ENCODE results near the gene SNPH.

Gene SNPH

DNA sequence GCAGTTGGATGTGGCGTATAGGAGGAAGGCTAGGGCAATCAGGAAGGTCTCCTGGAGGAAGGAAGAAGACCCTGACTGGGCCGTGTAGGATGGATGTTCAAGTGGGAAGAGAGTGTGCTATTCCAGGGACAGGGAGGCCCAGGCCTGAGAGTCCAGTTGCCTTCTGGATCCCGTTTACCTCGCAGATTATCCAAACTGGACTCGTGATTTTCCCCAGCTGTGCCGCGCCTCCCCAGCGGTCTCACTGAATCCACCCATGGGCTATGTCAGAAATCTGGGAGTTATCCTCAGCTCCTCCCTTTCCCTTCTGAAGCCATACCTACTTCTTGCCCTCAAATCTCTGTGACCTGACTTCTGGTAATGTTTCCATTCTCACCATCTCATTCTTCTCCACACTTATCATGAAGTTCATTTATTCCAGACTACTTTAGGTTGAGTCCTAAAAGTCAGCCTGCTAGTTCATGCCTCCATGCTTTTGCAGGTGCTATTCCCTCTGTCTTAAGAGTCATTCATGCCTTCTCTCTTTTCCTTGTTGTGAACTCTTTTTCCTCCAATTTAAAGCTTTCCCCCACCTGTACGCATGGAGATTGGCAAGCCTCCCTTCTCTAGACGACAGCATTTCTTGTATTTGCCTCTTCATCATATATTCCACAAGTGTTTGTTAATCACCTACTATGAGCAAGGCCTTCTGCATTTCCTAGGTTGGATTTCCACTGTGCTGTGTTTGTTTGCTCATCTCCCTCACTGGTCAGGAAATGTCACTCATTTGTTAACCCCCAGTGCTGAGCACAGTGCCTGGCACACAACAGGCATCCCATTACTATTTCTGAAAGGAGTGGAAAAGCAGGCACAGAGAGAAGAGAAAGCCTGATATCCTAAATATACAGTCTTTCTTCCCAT, 60.2 kb downstream of the SNPH start:
- Histone ChIP-seq H2BK5ac (ENCODE audit: low read length) (peak overlapping the region; percentile 59), H3K9me3 (replicated peaks in 1 of 2; ENCODE audit: control insufficient read depth in 2 of 2, insufficient read depth in 1 of 2, low read depth in 1 of 2, low read length in 2 of 2) (no peaks in the 10 kb centered on the region), H3K14ac (ENCODE audit: low read length) (no peak overlapping the region), H3K27me3 (ENCODE audit: control insufficient read depth in 3 of 3, insufficient read depth in 3 of 3, low read depth in 1 of 3, low read length in 3 of 3) (no peaks in the 10 kb centered on the region), H3K79me1 (ENCODE audit: low read depth, low read length) (peaks cover 10% of the 10 kb centered on the region), H3K4me2 (ENCODE audit: insufficient read depth, low read length, poor library complexity, severe bottlenecking) (peak overlapping the region; percentile 90), H3K9ac (ENCODE audit: low read depth, low read length, poor library complexity) (no peak overlapping the region), H4K8ac (ENCODE audit: low read depth, low read length) (no peak overlapping the region), H2AK5ac (ENCODE audit: low read depth, low read length) (no peak overlapping the region), H3K4me3 (ENCODE audit: low read length in 2 of 2) (peak overlapping the region; percentile 69 to 97), H3K36me3 (replicated peaks in 1 of 2; ENCODE audit: control insufficient read depth in 2 of 2, insufficient read depth in 2 of 2, low read length in 2 of 2) (peaks cover 6 to 22% of the 10 kb centered on the region in 2 donors), H2BK15ac (ENCODE audit: low read length) (no peak overlapping the region), H3K4me1 (ENCODE audit: control insufficient read depth in 2 of 2, insufficient read depth in 1 of 2, low read depth in 1 of 2, low read length in 2 of 2) (peaks cover 13 to 20% of the 10 kb centered on the region in 2 donors), H3K23ac (ENCODE audit: low read depth, low read length, poor library complexity) (no peak overlapping the region), H4K91ac (ENCODE audit: low read depth, low read length, poor library complexity) (no peak overlapping the region), H3K27ac (replicated peaks; ENCODE audit: low read length) (no peak overlapping the region), H2AFZ (ENCODE audit: low read length) (peak overlapping the region; percentile 91), H3K18ac (ENCODE audit: low read length) (no peak overlapping the region), H2BK12ac (ENCODE audit: low read length) (no peak overlapping the region), H2BK120ac (ENCODE audit: low read depth, low read length) (no peak overlapping the region), H3K4ac (ENCODE audit: low read length) (no peak overlapping the region)
- no CpG with 5 or more reads among the region's 10 CpGs for WGBS, 2 donors (ENCODE audit: extremely low coverage in 2 of 2, insufficient read length in 2 of 2, insufficient replicate concordance in 1 of 2)
- no peak for DNase-seq (ENCODE audit: low spot score)

GRCh38 chr20:1327241-1327653, 61.2 kb downstream of the SNPH start:
- Histone ChIP-seq H2BK12ac (ENCODE audit: low read length) (no peak overlapping the region), H3K4me3 (ENCODE audit: low read length in 2 of 2) (no peak overlapping the region), H2AK5ac (ENCODE audit: low read depth, low read length) (no peak overlapping the region), H3K4me2 (ENCODE audit: insufficient read depth, low read length, poor library complexity, severe bottlenecking) (no peak overlapping the region), H3K23ac (ENCODE audit: low read depth, low read length, poor library complexity) (no peak overlapping the region), H3K79me1 (ENCODE audit: low read depth, low read length) (peaks cover 13% of the 10 kb centered on the region), H2BK5ac (ENCODE audit: low read length) (no peak overlapping the region), H2BK120ac (ENCODE audit: low read depth, low read length) (no peak overlapping the region), H3K27ac (replicated peaks; ENCODE audit: low read length) (no peak overlapping the region), H3K4me1 (ENCODE audit: control insufficient read depth in 2 of 2, insufficient read depth in 1 of 2, low read depth in 1 of 2, low read length in 2 of 2) (peaks cover 13 to 20% of the 10 kb centered on the region in 2 donors), H3K18ac (ENCODE audit: low read length) (no peak overlapping the region), H4K8ac (ENCODE audit: low read depth, low read length) (no peak overlapping the region), H3K27me3 (ENCODE audit: control insufficient read depth in 3 of 3, insufficient read depth in 3 of 3, low read depth in 1 of 3, low read length in 3 of 3) (no peaks in the 10 kb centered on the region), H2BK15ac (ENCODE audit: low read length) (no peak overlapping the region), H3K4ac (ENCODE audit: low read length) (no peak overlapping the region), H3K9ac (ENCODE audit: low read depth, low read length, poor library complexity) (no peak overlapping the region), H3K9me3 (replicated peaks in 1 of 2; ENCODE audit: control insufficient read depth in 2 of 2, insufficient read depth in 1 of 2, low read depth in 1 of 2, low read length in 2 of 2) (no peaks in the 10 kb centered on the region), H4K91ac (ENCODE audit: low read depth, low read length, poor library complexity) (no peak overlapping the region), H2AFZ (ENCODE audit: low read length) (no peak overlapping the region), H3K36me3 (replicated peaks in 1 of 2; ENCODE audit: control insufficient read depth in 2 of 2, insufficient read depth in 2 of 2, low read length in 2 of 2) (peaks cover 6 to 32% of the 10 kb centered on the region in 2 donors), H3K14ac (ENCODE audit: low read length) (no peak overlapping the region)
- no peak for DNase-seq (ENCODE audit: low spot score)
- WGBS, 2 donors (ENCODE audit: extremely low coverage in 2 of 2, insufficient read length in 2 of 2, insufficient replicate concordance in 1 of 2): no CpG with 5 or more reads among the region's 8 CpGs

DNA sequence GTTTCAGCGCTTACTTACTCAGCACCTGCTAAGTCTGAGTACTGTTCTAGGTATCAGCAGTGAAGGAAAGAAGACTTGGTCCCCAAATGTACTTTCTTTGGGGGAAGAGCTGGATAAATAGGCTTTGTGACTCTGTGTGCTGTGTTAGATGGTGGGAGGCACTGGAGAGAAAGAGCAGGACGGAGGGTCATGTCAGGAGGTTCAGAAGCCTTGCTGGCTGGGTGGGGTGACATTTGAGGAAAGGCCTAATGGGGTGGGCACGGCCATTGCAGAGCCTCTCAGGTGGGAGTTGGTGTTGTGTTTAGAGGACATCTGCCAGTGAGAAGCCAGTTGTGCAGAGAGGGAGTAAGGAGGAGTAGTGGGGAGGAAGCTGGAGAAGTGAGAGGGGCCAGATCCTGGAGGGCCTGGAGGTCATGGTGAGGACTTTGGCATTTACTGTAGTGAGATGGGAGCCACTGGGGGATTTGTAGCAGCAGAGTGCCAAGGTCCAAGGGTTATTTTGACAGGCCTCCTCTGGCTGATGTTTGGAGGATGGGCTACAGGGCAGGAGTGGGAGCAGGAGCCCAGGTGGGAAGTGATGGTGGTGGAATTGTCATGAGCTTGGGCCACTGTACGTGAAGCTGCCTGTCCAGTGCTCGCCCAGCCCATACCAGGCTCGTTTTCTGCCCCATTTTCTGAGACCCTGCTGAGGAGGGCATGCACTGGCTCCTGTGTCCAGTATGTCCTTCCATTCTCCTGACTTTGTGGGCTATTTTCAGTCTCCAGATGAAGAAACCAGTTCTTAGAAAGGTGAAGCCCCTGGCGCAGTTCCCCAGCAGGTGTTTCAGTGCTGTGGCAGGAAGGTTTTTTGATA, 62.0 kb downstream of the SNPH start:
- peaks cover 13 to 20% of the 10 kb centered on the region in 2 donors for H3K4me1 ChIP-seq (ENCODE audit: control insufficient read depth in 2 of 2, insufficient read depth in 1 of 2, low read depth in 1 of 2, low read length in 2 of 2)
- no peak overlapping the region for H4K8ac ChIP-seq (ENCODE audit: low read depth, low read length)
- no peak overlapping the region for H2BK12ac ChIP-seq (ENCODE audit: low read length)
- H3K14ac ChIP-seq (ENCODE audit: low read length): no peak overlapping the region
- H4K91ac ChIP-seq (ENCODE audit: low read depth, low read length, poor library complexity): no peak overlapping the region
- H3K9me3 ChIP-seq (replicated peaks in 1 of 2; ENCODE audit: control insufficient read depth in 2 of 2, insufficient read depth in 1 of 2, low read depth in 1 of 2, low read length in 2 of 2): no peaks in the 10 kb centered on the region
- no peak overlapping the region for H2AK5ac ChIP-seq (ENCODE audit: low read depth, low read length)
- H3K4ac ChIP-seq (ENCODE audit: low read length): no peak overlapping the region
- H3K27me3 ChIP-seq (ENCODE audit: control insufficient read depth in 3 of 3, insufficient read depth in 3 of 3, low read depth in 1 of 3, low read length in 3 of 3): no peaks in the 10 kb centered on the region
- no CpG with 5 or more reads among the region's 7 CpGs for WGBS, 2 donors (ENCODE audit: extremely low coverage in 2 of 2, insufficient read length in 2 of 2, insufficient replicate concordance in 1 of 2)
- H2AFZ ChIP-seq (ENCODE audit: low read length): no peak overlapping the region
- no peak overlapping the region for H3K27ac ChIP-seq (replicated peaks; ENCODE audit: low read length)
- H3K4me2 ChIP-seq (ENCODE audit: insufficient read depth, low read length, poor library complexity, severe bottlenecking): no peak overlapping the region
- H2BK120ac ChIP-seq (ENCODE audit: low read depth, low read length): no peak overlapping the region
- peaks cover 9 to 40% of the 10 kb centered on the region in 2 donors for H3K36me3 ChIP-seq (replicated peaks in 1 of 2; ENCODE audit: control insufficient read depth in 2 of 2, insufficient read depth in 2 of 2, low read length in 2 of 2)
- H2BK5ac ChIP-seq (ENCODE audit: low read length): peak overlapping the region; percentile 9
- DNase-seq (ENCODE audit: low spot score): no peak
- no peak overlapping the region for H3K23ac ChIP-seq (ENCODE audit: low read depth, low read length, poor library complexity)
- H3K4me3 ChIP-seq (ENCODE audit: low read length in 2 of 2): no peak overlapping the region
- peaks cover 13% of the 10 kb centered on the region for H3K79me1 ChIP-seq (ENCODE audit: low read depth, low read length)
- H2BK15ac ChIP-seq (ENCODE audit: low read length): no peak overlapping the region
- H3K18ac ChIP-seq (ENCODE audit: low read length): no peak overlapping the region
- H3K9ac ChIP-seq (ENCODE audit: low read depth, low read length, poor library complexity): no peak overlapping the region
